ENCODE data around the gene METTL17. TPM values are rescaled to one million over a fixed set of nuclear protein-coding genes. Genes with fewer than 3 reads are reported as not detected.
"Not testable (repeated sequence)": the region's sequence is repeated elsewhere in the genome, so short reads cannot be mapped to it uniquely, and the experiment has no call there.

The METTL17 gene
- total and polyA plus RNA-seq, 4 donors, result 20.0 to 88.6 (median 45.3) TPM

GRCh38 chr14:21040370-21040925, 50.7 kb downstream of the METTL17 start:
- H3K27me3 ChIP-seq (ENCODE audit: control insufficient read depth in 1 of 2, insufficient read depth in 2 of 2, low read length in 1 of 2), result no peaks in the 10 kb centered on the region
- no peak for ATAC-seq (ENCODE audit: low FRiP score)
- H3K4me1 ChIP-seq (ENCODE audit: control insufficient read depth in 1 of 2, insufficient read depth in 2 of 2, low read length in 2 of 2), result no peaks in the 10 kb centered on the region
- no peak overlapping the region for H3K27ac ChIP-seq (ENCODE audit: low read depth in 1 of 2, low read length in 2 of 2)
- intact Hi-C loops (cut with DNase I), result loop anchor here (1.0 to 5.0 kb wide), 2 partner anchors 26 to 38 kb away; no protein-coding TSS in a partner anchor
- H3K4me3 ChIP-seq (ENCODE audit: low read length in 2 of 2), result no peak overlapping the region
- WGBS, 2 donors, result 67 to 71% methylated on average over 8 of the region's 8 CpGs
- H3K36me3 ChIP-seq (ENCODE audit: control insufficient read depth in 1 of 2, insufficient read depth in 2 of 2, low read length in 1 of 2), result no peaks in the 10 kb centered on the region
- DNase-seq, result no peak
- no peaks in the 10 kb centered on the region for H3K9me3 ChIP-seq (ENCODE audit: control insufficient read depth, low read length)

GRCh38 chr14:21040941-21041340, 51.2 kb downstream of the METTL17 start:
- not testable (repeated sequence) for H3K4me3 ChIP-seq (ENCODE audit: low read length in 2 of 2); ATAC-seq (ENCODE audit: low FRiP score); H3K9me3 ChIP-seq (ENCODE audit: control insufficient read depth, low read length); H3K27me3 ChIP-seq (ENCODE audit: control insufficient read depth in 1 of 2, insufficient read depth in 2 of 2, low read length in 1 of 2); H3K36me3 ChIP-seq (ENCODE audit: control insufficient read depth in 1 of 2, insufficient read depth in 2 of 2, low read length in 1 of 2); DNase-seq; H3K27ac ChIP-seq (ENCODE audit: low read depth in 1 of 2, low read length in 2 of 2); H3K4me1 ChIP-seq (ENCODE audit: control insufficient read depth in 1 of 2, insufficient read depth in 2 of 2, low read length in 2 of 2)
- WGBS, 2 donors, result 78 to 79% methylated on average over 3 of the region's 3 CpGs
- intact Hi-C loops (cut with DNase I), result loop anchor here (1.0 to 5.0 kb wide), 2 partner anchors 27 to 39 kb away; no protein-coding TSS in a partner anchor

- WGBS, 2 donors, result 79% methylated on average over 11 of the region's 11 CpGs
- H3K27ac ChIP-seq (ENCODE audit: low read depth in 1 of 2, low read length in 2 of 2), result no peak within 1 kb of the TSS
- intact Hi-C loops (cut with DNase I), result loop anchor here in 1 of 2 donors (5.0 kb wide), 1 partner anchor 40 kb away; no protein-coding TSS in a partner anchor
- DNase-seq (no peak), ATAC-seq (ENCODE audit: low FRiP score) (no peak)
- no peaks in the 10 kb centered on the region for H3K36me3 ChIP-seq (ENCODE audit: control insufficient read depth in 1 of 2, insufficient read depth in 2 of 2, low read length in 1 of 2)
- no peaks in the 10 kb centered on the region for H3K9me3 ChIP-seq (ENCODE audit: control insufficient read depth, low read length)
- no peaks in the 10 kb centered on the region for H3K4me1 ChIP-seq (ENCODE audit: control insufficient read depth in 1 of 2, insufficient read depth in 2 of 2, low read length in 2 of 2)
- no peak within 1 kb of the TSS for H3K4me3 ChIP-seq (ENCODE audit: low read length in 2 of 2)
- H3K27me3 ChIP-seq (ENCODE audit: control insufficient read depth in 1 of 2, insufficient read depth in 2 of 2, low read length in 1 of 2), result no peaks in the 10 kb centered on the region
These were observed 52.1 kb downstream of the METTL17 start, which contains the start of gene RNASE7 for GRCh38 chr14:21041676-21042433. Gene RNASE7 (plus strand): TSS chr14:21042362. CDS start chr14:21042993, 631 bp downstream.

GRCh38 chr14:21042918-21043317, 53.1 kb downstream of the METTL17 start:
- Histone ChIP-seq H3K36me3 (ENCODE audit: control insufficient read depth in 1 of 2, insufficient read depth in 2 of 2, low read length in 1 of 2) (no peaks in the 10 kb centered on the region), H3K9me3 (ENCODE audit: control insufficient read depth, low read length) (no peaks in the 10 kb centered on the region), H3K27ac (ENCODE audit: low read depth in 1 of 2, low read length in 2 of 2) (no peak overlapping the region), H3K4me1 (ENCODE audit: control insufficient read depth in 1 of 2, insufficient read depth in 2 of 2, low read length in 2 of 2) (no peaks in the 10 kb centered on the region), H3K27me3 (ENCODE audit: control insufficient read depth in 1 of 2, insufficient read depth in 2 of 2, low read length in 1 of 2) (no peaks in the 10 kb centered on the region), H3K4me3 (ENCODE audit: low read length in 2 of 2) (no peak overlapping the region)
- no peak for DNase-seq
- intact Hi-C loops (cut with DNase I), result loop anchor here in 1 of 2 donors (5.0 kb wide), 1 partner anchor 41 kb away; no protein-coding TSS in a partner anchor
- ATAC-seq (ENCODE audit: low FRiP score), result no peak
- 35 to 40% methylated on average over 8 of the region's 8 CpGs for WGBS, 2 donors

- DNase-seq, result no peak
- Histone ChIP-seq H3K36me3 (ENCODE audit: control insufficient read depth in 1 of 2, insufficient read depth in 2 of 2, low read length in 1 of 2) (no peaks in the 10 kb centered on the region), H3K4me3 (ENCODE audit: low read length in 2 of 2) (no peak overlapping the region), H3K9me3 (ENCODE audit: control insufficient read depth, low read length) (no peaks in the 10 kb centered on the region), H3K27me3 (ENCODE audit: control insufficient read depth in 1 of 2, insufficient read depth in 2 of 2, low read length in 1 of 2) (no peaks in the 10 kb centered on the region), H3K27ac (ENCODE audit: low read depth in 1 of 2, low read length in 2 of 2) (no peak overlapping the region), H3K4me1 (ENCODE audit: control insufficient read depth in 1 of 2, insufficient read depth in 2 of 2, low read length in 2 of 2) (no peaks in the 10 kb centered on the region)
- intact Hi-C loops (cut with DNase I), result loop anchor here in 1 of 2 donors (5.0 kb wide), 1 partner anchor 41 kb away; no protein-coding TSS in a partner anchor
- no peak for ATAC-seq (ENCODE audit: low FRiP score)
- WGBS, 2 donors, result 65 to 70% methylated on average over 2 of the region's 2 CpGs
These were observed 53.7 kb downstream of the METTL17 start for GRCh38 chr14:21043387-21043973.

- intact Hi-C loops (cut with DNase I), result loop anchor here in 1 of 2 donors (5.0 kb wide), 1 partner anchor 42 kb away; no protein-coding TSS in a partner anchor
- H3K27me3 ChIP-seq (ENCODE audit: control insufficient read depth in 1 of 2, insufficient read depth in 2 of 2, low read length in 1 of 2), result no peaks in the 10 kb centered on the region
- DNase-seq (no peak), ATAC-seq (ENCODE audit: low FRiP score) (no peak)
- WGBS, 2 donors, result 64 to 66% methylated on average over 6 of the region's 6 CpGs
- no peaks in the 10 kb centered on the region for H3K4me1 ChIP-seq (ENCODE audit: control insufficient read depth in 1 of 2, insufficient read depth in 2 of 2, low read length in 2 of 2)
- H3K4me3 ChIP-seq (ENCODE audit: low read length in 2 of 2), result no peak overlapping the region
- no peaks in the 10 kb centered on the region for H3K36me3 ChIP-seq (ENCODE audit: control insufficient read depth in 1 of 2, insufficient read depth in 2 of 2, low read length in 1 of 2)
- H3K9me3 ChIP-seq (ENCODE audit: control insufficient read depth, low read length), result no peaks in the 10 kb centered on the region
- no peak overlapping the region for H3K27ac ChIP-seq (ENCODE audit: low read depth in 1 of 2, low read length in 2 of 2)
These were observed 54.3 kb downstream of the METTL17 start for GRCh38 chr14:21043974-21044618.

Small RNAs within 50 kb of the gene (microRNA-seq; reads per million reads assigned to microRNA genes)
- 0 reads per million in 2 donors for gene MIR6717

Other genes starting within 250 kb of the METTL17 start
- not detected for gene EDDM3A, start 244.1 kb upstream of the METTL17 start, total RNA-seq
- gene EDDM3A, start 244.1 kb upstream of the METTL17 start, polyA plus RNA-seq, result not detected
- gene EDDM3B, start 221.6 kb upstream of the METTL17 start, total RNA-seq, result not detected
- gene EDDM3B, start 221.6 kb upstream of the METTL17 start, polyA plus RNA-seq, result not detected
- gene RNASE6, start 208.7 kb upstream of the METTL17 start, total RNA-seq, result 10 to 100 TPM; 14.8 to 18.8 TPM
- gene RNASE6, start 208.7 kb upstream of the METTL17 start, polyA plus RNA-seq, result 10 to 100 TPM in 1 of 2 donors, 1 to 10 TPM in 1; 4.8 to 21.8 TPM
- 100 to 1,000 TPM; 264 to 499 TPM for gene RNASE1, start 187.1 kb upstream of the METTL17 start, total RNA-seq
- 100 to 1,000 TPM in 1 of 2 donors, 10 to 100 TPM in 1; 86.4 to 312 TPM for gene RNASE1, start 187.1 kb upstream of the METTL17 start, polyA plus RNA-seq
- gene RNASE3, start 98.6 kb upstream of the METTL17 start, total RNA-seq, result under 1 TPM in 1 of 2 donors, not detected in 1; 0.57 TPM
- not detected for gene RNASE3, start 98.6 kb upstream of the METTL17 start, polyA plus RNA-seq
- gene RNASE2, start 34.5 kb upstream of the METTL17 start, total RNA-seq, result 1 to 10 TPM; 4.5 to 5.8 TPM
- 1 to 10 TPM; 2.8 to 3.3 TPM for gene RNASE2, start 34.5 kb upstream of the METTL17 start, polyA plus RNA-seq
- gene SLC39A2, start 9.3 kb downstream of the METTL17 start, total RNA-seq, result not detected
- not detected for gene SLC39A2, start 9.3 kb downstream of the METTL17 start, polyA plus RNA-seq
- gene NDRG2, start 35.1 kb downstream of the METTL17 start, total RNA-seq, result 100 to 1,000 TPM in 1 of 2 donors, 10 to 100 TPM in 1; 68.7 to 107 TPM
- gene NDRG2, start 35.1 kb downstream of the METTL17 start, polyA plus RNA-seq, result 100 to 1,000 TPM in 1 of 2 donors, 10 to 100 TPM in 1; 83.6 to 196 TPM
- gene TPPP2, start 40.2 kb downstream of the METTL17 start, total RNA-seq, result not detected
- not detected for gene TPPP2, start 40.2 kb downstream of the METTL17 start, polyA plus RNA-seq
- gene RNASE13, start 44.8 kb downstream of the METTL17 start, total RNA-seq, result not detected
- under 1 TPM in 1 of 2 donors, not detected in 1; 0.18 TPM for gene RNASE13, start 44.8 kb downstream of the METTL17 start, polyA plus RNA-seq
- not detected for gene RNASE7, start 52.4 kb downstream of the METTL17 start, total RNA-seq
- not detected for gene RNASE7, start 52.4 kb downstream of the METTL17 start, polyA plus RNA-seq
- not detected for gene RNASE8, start 67.8 kb downstream of the METTL17 start, total RNA-seq
- under 1 TPM in 1 of 2 donors, not detected in 1; 1.00 TPM for gene RNASE8, start 67.8 kb downstream of the METTL17 start, polyA plus RNA-seq
- gene ARHGEF40, start 80.3 kb downstream of the METTL17 start, total RNA-seq, result 10 to 100 TPM; 40.5 to 68.3 TPM
- 10 to 100 TPM in 1 of 2 donors, 1 to 10 TPM in 1; 5.4 to 24.3 TPM for gene ARHGEF40, start 80.3 kb downstream of the METTL17 start, polyA plus RNA-seq
- 10 to 100 TPM; 33.0 to 41.3 TPM for gene ZNF219, start 108.7 kb downstream of the METTL17 start, total RNA-seq
- gene ZNF219, start 108.7 kb downstream of the METTL17 start, polyA plus RNA-seq, result 10 to 100 TPM; 24.5 to 39.4 TPM
- gene TMEM253, start 111.1 kb downstream of the METTL17 start, total RNA-seq, result not detected
- 1 to 10 TPM in 1 of 2 donors, under 1 TPM in 1; 0.64 to 6.4 TPM for gene TMEM253, start 111.1 kb downstream of the METTL17 start, polyA plus RNA-seq
- not detected for gene OR5AU1, start 166.1 kb downstream of the METTL17 start, total RNA-seq
- gene OR5AU1, start 166.1 kb downstream of the METTL17 start, polyA plus RNA-seq, result not detected